GM19452 (cell line): ENCODE data around the gene PSMG1.
A peak's percentile ranks its signal among the peaks of the same experiment; 100 is the strongest.

Source experiments
- ATAC-seq: cut with Tn5 transposase; IDR thresholded peaks from one replicate; pipeline ENCODE4 v1.9.1; 2021; ENCODE audit not compliant: unreplicated experiment

Gene PSMG1

GRCh38 chr21:39189857-39190604 lies 6.8 kb upstream of the PSMG1 start:
- ATAC-seq = no peak

GRCh38 chr21:39188521-39189139 lies 5.4 kb upstream of the PSMG1 start:
- ATAC-seq = no peak

DNA sequence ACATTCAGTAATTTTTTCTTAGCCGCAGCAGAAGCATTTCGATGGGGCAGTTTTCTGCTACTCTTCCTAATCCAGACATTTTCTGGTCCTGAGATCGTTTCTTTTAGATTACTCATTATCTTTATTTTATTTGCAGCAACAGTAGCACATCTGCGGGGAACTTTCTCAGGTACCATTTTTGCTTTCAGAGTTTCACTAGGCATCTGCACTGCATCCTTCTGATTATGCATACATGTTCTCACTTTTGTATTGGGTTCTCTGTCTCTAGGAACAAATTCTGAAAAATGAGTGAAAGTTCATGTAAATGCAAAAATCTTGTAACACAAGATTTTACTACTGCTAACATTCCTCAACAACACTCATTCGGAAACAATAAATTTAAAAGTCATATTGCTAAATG lies 3.9 kb upstream of the PSMG1 start:
- no peak for ATAC-seq

- ATAC-seq = no peak
These were observed 3.4 kb upstream of the PSMG1 start for GRCh38 chr21:39186676-39187075.

DNA sequence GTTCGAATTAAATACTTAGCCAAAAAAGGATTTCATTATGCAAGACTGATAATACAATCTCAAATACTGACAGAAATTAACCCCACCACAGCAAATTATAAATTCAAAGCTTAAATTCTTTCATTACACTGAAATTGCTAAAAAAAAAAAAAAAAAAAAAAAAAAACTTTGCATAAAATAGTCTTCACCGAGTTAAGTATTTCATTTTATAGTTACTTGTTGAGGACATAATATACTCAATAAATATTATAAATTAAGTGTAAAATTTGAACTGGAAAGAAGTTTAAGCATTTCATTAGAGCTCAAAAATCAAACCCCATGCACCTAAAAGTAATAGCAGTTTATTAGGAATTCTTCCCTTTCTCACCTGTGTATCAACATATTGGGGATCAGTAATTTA lies 1.9 kb upstream of the PSMG1 start:
- no peak for ATAC-seq

DNA sequence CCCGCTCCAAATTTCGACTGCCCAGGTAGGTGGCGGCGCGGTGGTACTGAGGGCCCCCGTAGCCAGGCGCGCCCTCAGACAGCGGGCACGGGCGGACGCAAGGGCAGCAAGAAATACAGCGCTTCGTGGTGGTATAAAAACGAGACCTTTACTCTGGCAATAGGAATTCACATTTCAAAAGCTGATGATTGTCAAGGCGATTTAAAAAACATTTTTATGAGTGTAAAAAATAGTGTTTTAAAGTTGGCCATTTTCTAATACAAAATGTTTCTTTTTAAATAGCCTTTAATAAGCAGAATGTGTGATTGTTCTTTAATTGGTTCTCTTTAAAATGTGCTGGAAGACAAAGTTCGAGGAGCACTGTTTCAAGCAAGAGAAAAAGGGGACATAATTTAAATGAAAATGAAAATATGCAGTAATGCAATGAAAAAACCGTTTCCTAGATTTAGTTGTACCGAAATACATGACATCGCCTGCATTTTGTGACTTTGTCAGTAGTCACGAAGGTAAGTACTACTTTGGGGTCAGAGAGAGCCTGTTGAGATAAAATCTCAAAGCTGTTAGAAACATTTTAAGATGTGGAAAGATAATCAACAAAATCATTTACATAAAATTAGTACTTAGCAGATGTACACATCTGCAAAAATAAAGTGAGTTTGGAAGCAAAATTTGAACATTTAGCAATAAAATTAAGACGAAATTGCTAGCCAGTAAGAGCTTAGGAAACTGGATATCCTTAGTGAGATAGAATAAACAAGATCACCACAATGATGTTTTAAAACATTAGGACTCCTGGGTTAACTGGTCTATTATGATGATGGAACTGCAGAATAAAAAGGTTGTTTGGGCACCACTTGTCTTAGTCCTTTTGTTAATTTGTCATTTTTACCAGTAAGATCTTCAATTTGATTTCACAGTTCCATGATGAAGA lies 1.1 kb upstream of the PSMG1 start:
- ATAC-seq = no peak

GRCh38 chr21:39182484-39183271 lies 573 bp downstream of the PSMG1 start:
- peak; percentile 0 for ATAC-seq

GRCh38 chr21:39182016-39182415 lies 1.2 kb downstream of the PSMG1 start:
- no peak for ATAC-seq

GRCh38 chr21:39181205-39181818 lies 1.9 kb downstream of the PSMG1 start:
- ATAC-seq = no peak

DNA sequence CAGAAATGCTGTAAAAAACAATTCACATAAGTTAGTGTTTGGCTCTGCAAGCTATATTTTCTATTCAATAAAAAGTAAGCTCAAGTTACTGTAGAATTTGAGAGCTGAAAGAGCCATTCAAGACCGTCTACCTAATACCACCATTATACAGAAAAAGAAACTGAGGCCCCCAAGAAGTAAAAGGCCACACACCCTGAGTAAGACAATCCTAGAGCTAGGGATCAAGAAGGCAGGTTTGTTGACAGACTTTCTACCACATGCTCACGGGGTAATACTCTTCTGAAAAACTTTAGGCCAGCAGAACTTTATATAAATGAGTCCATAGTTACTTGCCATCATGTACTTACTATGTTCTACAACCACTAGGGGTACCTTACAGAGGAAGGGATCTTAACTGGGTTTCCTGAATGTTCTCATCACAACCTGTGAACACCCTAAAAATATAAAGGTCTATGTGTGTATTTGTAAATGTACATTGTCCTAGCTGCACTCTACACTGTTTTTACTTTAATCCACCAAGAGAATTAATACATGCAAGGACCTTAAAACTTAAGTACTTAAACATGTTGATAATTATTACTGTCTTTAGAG lies 2.7 kb downstream of the PSMG1 start:
- ATAC-seq = no peak

GRCh38 chr21:39178421-39178820 lies 4.8 kb downstream of the PSMG1 start:
- ATAC-seq = no peak

- ATAC-seq = no peak
These were observed 7.0 kb downstream of the PSMG1 start for GRCh38 chr21:39176271-39176709.

DNA sequence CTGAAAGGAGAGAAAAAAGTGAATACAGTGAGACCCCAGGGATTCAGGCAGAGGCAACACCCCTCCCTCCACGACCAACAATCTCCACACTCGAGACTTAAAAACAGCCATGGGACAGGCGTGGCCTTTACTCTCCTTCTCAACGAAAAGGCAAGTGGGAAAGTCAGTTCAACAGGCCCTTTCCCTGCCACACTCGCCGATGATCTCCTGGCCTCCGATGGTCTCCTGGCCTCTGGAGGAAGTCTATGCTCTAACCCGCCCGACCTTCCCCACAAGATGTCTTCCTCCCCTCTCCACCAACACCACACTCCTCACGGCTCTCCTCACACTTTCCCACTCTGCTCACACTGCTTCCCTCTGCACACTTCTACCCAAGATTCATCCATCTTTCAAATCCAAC lies 7.6 kb downstream of the PSMG1 start:
- ATAC-seq = no peak

GRCh38 chr21:39175154-39175553 lies 8.1 kb downstream of the PSMG1 start:
- ATAC-seq = no peak

DNA sequence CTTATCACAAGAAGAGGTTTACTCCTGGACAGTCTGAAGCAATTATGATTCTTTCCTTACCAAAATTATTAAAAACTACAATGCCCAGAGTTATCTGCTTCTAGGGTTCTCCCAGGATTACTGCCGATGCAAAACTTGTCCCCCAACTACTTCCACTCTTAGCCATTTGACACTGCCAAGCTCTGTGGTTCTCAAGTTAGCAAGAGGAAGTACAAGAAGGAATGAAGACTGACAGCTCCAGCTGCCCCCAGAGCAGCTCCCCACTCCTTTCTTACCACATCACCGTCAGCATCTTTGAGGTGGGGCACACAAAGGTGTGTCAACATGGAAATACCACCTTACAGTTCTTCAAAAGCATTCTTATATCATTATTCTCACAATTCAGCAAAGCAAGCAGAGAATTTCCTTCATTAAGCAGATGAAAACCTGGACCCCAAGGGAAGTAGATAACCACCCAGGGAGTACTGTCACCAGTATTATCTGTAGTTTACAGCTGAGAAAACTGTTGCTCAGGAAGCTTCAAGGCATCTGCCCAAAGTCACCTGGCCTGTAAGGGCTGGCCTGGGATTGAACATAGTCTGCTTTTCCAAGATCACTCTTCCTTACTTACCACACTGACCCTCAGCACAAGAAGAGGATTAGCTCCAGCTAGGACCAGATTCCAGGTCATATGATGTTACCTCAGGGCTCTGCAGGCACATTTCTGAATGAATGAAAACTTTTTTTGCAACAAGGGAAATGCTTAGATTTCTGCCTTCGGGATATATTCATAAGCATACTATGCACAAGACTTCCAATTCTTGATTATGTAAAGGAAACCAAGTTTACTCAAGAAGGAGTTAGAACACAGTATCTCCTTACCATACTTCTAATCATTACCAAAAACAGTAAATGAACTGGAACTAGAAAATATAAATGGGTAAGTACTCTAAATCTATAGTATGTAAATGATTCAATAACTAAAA lies 9.3 kb downstream of the PSMG1 start:
- ATAC-seq = no peak

DNA sequence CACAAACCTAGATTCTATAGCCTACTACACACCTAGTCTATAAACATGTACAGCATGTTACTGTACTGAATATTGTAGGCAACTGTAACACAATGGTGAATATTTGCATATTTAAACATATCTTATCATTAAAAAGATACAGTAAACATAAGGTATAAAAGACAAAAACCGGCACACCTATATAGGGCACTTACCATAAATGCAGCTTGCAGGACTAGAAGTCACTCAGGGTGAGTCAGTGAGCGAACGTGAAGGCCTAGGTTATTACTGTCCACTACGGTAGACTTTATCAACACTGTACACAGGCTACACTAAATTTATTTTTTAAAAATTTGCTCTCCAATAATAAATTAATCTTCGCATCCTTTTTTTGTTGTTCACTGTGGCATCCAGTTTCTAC lies 13.3 kb downstream of the PSMG1 start:
- ATAC-seq = no peak

DNA sequence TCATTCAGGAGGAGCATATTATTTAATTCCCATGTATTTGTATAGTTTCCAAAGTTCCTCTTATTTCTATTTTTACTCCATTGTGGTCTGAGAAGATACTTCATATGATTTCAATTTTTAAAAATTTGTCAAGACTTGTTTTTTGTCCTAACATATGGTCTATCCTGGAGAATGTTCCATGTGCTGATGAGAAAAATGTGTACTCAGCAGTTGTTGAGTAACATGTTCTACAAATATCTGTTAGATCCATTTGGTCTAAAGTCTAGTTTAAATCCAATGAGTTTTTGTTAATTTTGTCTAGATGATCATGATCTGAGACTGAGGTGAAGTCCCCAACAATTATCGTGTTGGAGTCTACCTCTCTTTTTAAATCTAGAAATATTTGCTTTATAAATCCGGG lies 14.5 kb downstream of the PSMG1 start:
- no peak for ATAC-seq

GRCh38 chr21:39164523-39164922 lies 18.7 kb downstream of the PSMG1 start:
- no peak for ATAC-seq

DNA sequence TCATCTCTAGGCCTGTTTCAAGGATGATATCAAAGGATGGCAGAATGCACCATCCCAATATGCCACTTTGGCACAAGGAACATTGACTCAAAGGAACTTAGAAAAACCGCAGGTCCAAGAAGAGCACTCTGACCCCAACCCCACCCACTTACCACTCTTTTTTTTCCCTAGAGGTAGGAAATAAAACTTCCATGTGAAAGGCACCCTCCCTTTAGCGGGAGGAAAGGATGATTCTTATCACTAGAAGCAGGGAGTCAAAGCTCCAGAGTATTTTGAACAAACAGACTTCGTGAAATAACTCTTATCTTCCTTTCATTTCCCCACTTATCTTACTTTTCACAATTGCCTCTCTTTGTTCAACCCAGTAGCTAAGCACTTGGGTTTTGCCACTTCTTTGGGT lies 22.2 kb downstream of the PSMG1 start:
- no peak for ATAC-seq
